BE2C (cell line): ENCODE measurements around the gene UNC13B.
A peak's percentile ranks its signal among the peaks of the same experiment; 100 is the strongest.

Experiments
- DNase-seq: peaks from one replicate; pipeline ENCODE4 v3.0.0-alpha.2; 2020
- H3K27me3 ChIP-seq: fragments of 250-450 bp; sonication (Bioruptor Pico); 2 replicates; pipeline ENCODE4 v1.5.1; 2020; ENCODE audit warnings: mild to moderate bottlenecking
- H3K36me3 ChIP-seq: fragments of 250-450 bp; sonication (Bioruptor Pico); 2 replicates; pipeline ENCODE4 v1.5.1; 2020; ENCODE audit warnings: mild to moderate bottlenecking
- H3K4me1 ChIP-seq: fragments of 250-450 bp; sonication (Bioruptor Pico); 2 replicates; pipeline ENCODE4 v1.5.1; 2020
- H3K4me3 ChIP-seq: 2 replicates; pipeline ENCODE4 v1.5.1; 2011; ENCODE audit warnings: low read depth, low read length
- H3K9me3 ChIP-seq: fragments of 250-450 bp; sonication (Bioruptor Pico); 2 replicates; pipeline ENCODE4 v1.5.1; 2020
- CTCF ChIP-seq: IDR thresholded peaks from 2 replicates; pipeline ENCODE4 v1.5.1; 2012; ENCODE audit warnings: mild to moderate bottlenecking, low read depth, low read length

Gene UNC13B

GRCh38 chr9:35116539-35116897, 45.3 kb upstream of the UNC13B start:
- peaks cover 16% of the 10 kb centered on the region for H3K4me1 ChIP-seq
- H3K27me3 ChIP-seq, result no peaks in the 10 kb centered on the region
- H3K4me3 ChIP-seq, result peak overlapping the region; percentile 68
- no peaks in the 10 kb centered on the region for H3K9me3 ChIP-seq
- no peak for TF ChIP-seq CTCF
- H3K36me3 ChIP-seq, result no peaks in the 10 kb centered on the region
- no peak for DNase-seq

- H3K4me3 ChIP-seq, result peak overlapping the region; percentile 68
- peak; percentile 97 for TF ChIP-seq CTCF
- H3K4me1 ChIP-seq, result peaks cover 13% of the 10 kb centered on the region
- H3K27me3 ChIP-seq, result no peaks in the 10 kb centered on the region
- no peaks in the 10 kb centered on the region for H3K9me3 ChIP-seq
- H3K36me3 ChIP-seq, result no peaks in the 10 kb centered on the region
- peak; percentile 92 for DNase-seq
These were observed 44.8 kb upstream of the UNC13B start for GRCh38 chr9:35116898-35117551.

- no peak for DNase-seq
- no peak for TF ChIP-seq CTCF
- Histone ChIP-seq H3K4me1 (no peaks in the 10 kb centered on the region), H3K4me3 (no peak overlapping the region), H3K9me3 (no peaks in the 10 kb centered on the region), H3K36me3 (no peaks in the 10 kb centered on the region), H3K27me3 (no peaks in the 10 kb centered on the region)
These were observed 26.9 kb upstream of the UNC13B start for GRCh38 chr9:35134920-35135319.

DNA sequence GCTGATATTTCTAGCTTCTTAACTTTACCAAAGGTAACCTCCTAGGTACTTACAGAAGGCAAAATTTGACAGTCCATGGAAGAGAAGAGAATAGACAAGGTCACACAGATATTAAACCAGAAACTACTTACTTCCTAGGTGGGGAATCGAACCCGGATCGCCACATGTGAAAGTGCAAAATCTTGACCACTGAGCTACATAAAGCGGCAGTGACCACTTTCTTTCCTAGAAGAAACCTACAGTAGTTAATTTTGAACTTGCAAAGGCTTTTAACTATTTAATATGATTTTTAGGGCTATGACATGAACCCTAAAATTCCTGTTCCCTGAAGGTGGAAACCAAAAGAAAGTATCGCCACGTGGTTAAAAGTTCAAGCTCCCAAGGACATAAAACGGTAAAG, 25.8 kb upstream of the UNC13B start:
- H3K4me1 ChIP-seq, result no peaks in the 10 kb centered on the region
- no peaks in the 10 kb centered on the region for H3K36me3 ChIP-seq
- no peak overlapping the region for H3K4me3 ChIP-seq
- H3K27me3 ChIP-seq, result no peaks in the 10 kb centered on the region
- no peak for DNase-seq
- H3K9me3 ChIP-seq, result no peaks in the 10 kb centered on the region
- TF ChIP-seq CTCF, result no peak

GRCh38 chr9:35136866-35137265, 24.9 kb upstream of the UNC13B start:
- no peaks in the 10 kb centered on the region for H3K9me3 ChIP-seq
- no peaks in the 10 kb centered on the region for H3K27me3 ChIP-seq
- no peaks in the 10 kb centered on the region for H3K36me3 ChIP-seq
- no peaks in the 10 kb centered on the region for H3K4me1 ChIP-seq
- no peak overlapping the region for H3K4me3 ChIP-seq
- no peak for DNase-seq
- no peak for TF ChIP-seq CTCF

- H3K27me3 ChIP-seq, result no peaks in the 10 kb centered on the region
These were observed 21.7 kb upstream of the UNC13B start for GRCh38 chr9:35140093-35140492.

More at GRCh38 chr9:35140093-35140492, 21.7 kb upstream of the UNC13B start:
- Histone ChIP-seq H3K4me3 (no peak overlapping the region), H3K9me3 (no peaks in the 10 kb centered on the region; the same call in 1 of the 2 replicates), H3K36me3 (no peaks in the 10 kb centered on the region), H3K4me1 (no peaks in the 10 kb centered on the region)
- TF ChIP-seq CTCF, result no peak
- DNase-seq, result no peak
